HepG2 (cell line): Measurements from ENCODE around the gene OR2A5. TPM values are rescaled to one million over a fixed set of nuclear protein-coding genes. Genes with fewer than 3 reads are reported as not detected.

Experiments
- ATAC-seq: fragments of 200-7000 bp; cut with Tn5 transposase; 3 replicates; pipeline ENCODE4 v1.9.1; 2020; ENCODE audit warnings: mild to moderate bottlenecking, moderate library complexity
- BruUV-seq: library from RNA; stranded (reverse); fragments of 400-500 nt; replicated peaks from 2 replicates; lab custom pipeline; 2021; lab: Mats Ljungman, UMichigan
- CTCF ChIA-PET: fragments of 300-600 bp; formaldehyde crosslinking; extraction: SDS; loops from one replicate; lab custom pipeline; 2021; ENCODE audit warnings: low total read pairs, inconsistent platforms, low intra/inter-chr PET ratio; lab: Yijun Ruan, JAX
- POLR2A ChIA-PET: fragments of 350-600 bp; sonication (Branson Sonifier 250); formaldehyde crosslinking; loops from one replicate; lab custom pipeline; 2020; ENCODE audit warnings: antibody characterized with exemption, inconsistent platforms; lab: Yijun Ruan, JAX
- DNase-seq: peaks from one replicate; pipeline ENCODE4 v3.0.0-alpha.2; 2015; ENCODE audit warnings: low spot score
- FAIRE-seq: peaks from 3 replicates; lab custom pipeline; 2011; peaks lifted over from hg19 to GRCh38; lab: Jason Lieb, UNC
- H2AFZ ChIP-seq: one replicate; pipeline ENCODE4 v1.6.1; 2011; ENCODE audit warnings: low read length, inconsistent platforms
- H3K27ac ChIP-seq: fragments of 300-600 bp; 3 replicates; pipeline ENCODE4 v1.8.0; 2011; ENCODE audit warnings: mixed run types, mild to moderate bottlenecking, mixed read lengths, low read length, inconsistent platforms; ENCODE audit not compliant: insufficient read depth; ENCODE audit errors: extremely low read length
- H3K27me3 ChIP-seq, 2 experiments: fragments of 200-600 bp in 1 of 2; 2 replicates in 1 of 2; 3 replicates in 1 of 2; pipeline versions ENCODE4 v1.6.0 to v1.8.0; 2011; ENCODE audit warnings: low read length in 2 of 2, mild to moderate bottlenecking in 2 of 2, moderate library complexity in 2 of 2, inconsistent platforms in 1 of 2; ENCODE audit not compliant: insufficient read depth in 2 of 2, control insufficient read depth in 1 of 2
- H3K36me3 ChIP-seq, 2 experiments: fragments of 200-600 bp in 1 of 2; replicated peaks in 1 of 2; 2 replicates in 1 of 2; 3 replicates in 1 of 2; pipeline versions ENCODE4 v1.5.1 to v1.8.0; 2011; ENCODE audit warnings: low read length in 2 of 2, inconsistent platforms in 1 of 2; ENCODE audit not compliant: insufficient read depth in 2 of 2, control insufficient read depth in 1 of 2
- H3K4me1 ChIP-seq: 2 replicates; pipeline ENCODE4 v1.5.1; 2012; ENCODE audit warnings: low read length, inconsistent platforms; ENCODE audit not compliant: insufficient read depth
- H3K4me2 ChIP-seq: 2 replicates; pipeline ENCODE4 v1.6.0; 2011; ENCODE audit warnings: low read depth, low read length, inconsistent platforms
- H3K4me3 ChIP-seq, 3 experiments: fragments of 200-600 bp in 1 of 3; sonication (generic), shearing (Covaris generic) in 1 of 3; replicated peaks in 1 of 3; 2 replicates each; pipeline ENCODE4 v1.5.1; 2011 to 2016; ENCODE audit warnings: low read length in 3 of 3, inconsistent platforms in 2 of 3, low read depth in 2 of 3, mild to moderate bottlenecking in 2 of 3, control low read depth in 1 of 3, mixed read lengths in 1 of 3; ENCODE audit not compliant: insufficient read depth in 1 of 3
- H3K79me2 ChIP-seq: one replicate; pipeline ENCODE4 v1.6.1; 2011; ENCODE audit warnings: low read length, inconsistent platforms; ENCODE audit not compliant: insufficient read depth
- H3K9ac ChIP-seq: 2 replicates; pipeline ENCODE4 v1.6.0; 2011; ENCODE audit warnings: mild to moderate bottlenecking, low read depth, low read length, inconsistent platforms; ENCODE audit not compliant: insufficient read depth
- H3K9me3 ChIP-seq: 2 replicates; pipeline ENCODE4 v1.5.1; 2012; ENCODE audit warnings: mild to moderate bottlenecking, low read length
- H4K20me1 ChIP-seq: 2 replicates; pipeline ENCODE4 v1.6.0; 2011; ENCODE audit warnings: inconsistent platforms, mild to moderate bottlenecking, low read length, moderate library complexity; ENCODE audit not compliant: insufficient read depth
- CBFB ChIP-seq: sonication (generic); formaldehyde crosslinking; IDR thresholded peaks from 2 replicates; pipeline ENCODE4 v1.4.0; 2020; ENCODE audit warnings: missing genetic modification reagents
- EED ChIP-seq: sonication (generic); formaldehyde crosslinking; IDR thresholded peaks from 2 replicates; pipeline ENCODE4 v1.5.0; 2020; ENCODE audit warnings: mild to moderate bottlenecking, missing genetic modification reagents
- SCMH1 ChIP-seq: sonication (generic); formaldehyde crosslinking; IDR thresholded peaks from 2 replicates; pipeline ENCODE4 v1.9.0; 2021; ENCODE audit warnings: missing genetic modification reagents, mild to moderate bottlenecking, borderline replicate concordance
- SUZ12 ChIP-seq: fragments of 150-350 bp; IDR thresholded peaks from 2 replicates; pipeline ENCODE4 v1.6.1; 2014; ENCODE audit warnings: low read depth, low read length
- ZFP82 ChIP-seq: sonication (generic); formaldehyde crosslinking; IDR thresholded peaks from 2 replicates; pipeline ENCODE4 v1.5.1; 2020; ENCODE audit warnings: mild to moderate bottlenecking, missing genetic modification reagents, borderline replicate concordance
- ZFYVE20 ChIP-seq: sonication (generic); formaldehyde crosslinking; IDR thresholded peaks from 2 replicates; pipeline ENCODE4 v1.8.0; 2023; ENCODE audit warnings: low read depth, mild to moderate bottlenecking, moderate library complexity, missing genetic modification reagents, borderline replicate concordance
- ZNF138 ChIP-seq: sonication (generic); formaldehyde crosslinking; IDR thresholded peaks from 2 replicates; pipeline ENCODE4 v1.5.0; 2020; ENCODE audit warnings: mild to moderate bottlenecking, low read depth, missing genetic modification reagents
- ZNF24 ChIP-seq: fragments of 450-650 bp; IDR thresholded peaks from 2 replicates; pipeline ENCODE4 v1.6.1; 2017; ENCODE audit warnings: antibody characterized with exemption, mild to moderate bottlenecking
- ZNF431 ChIP-seq: sonication (generic); formaldehyde crosslinking; IDR thresholded peaks from 2 replicates; pipeline ENCODE4 v1.9.0; 2022; ENCODE audit warnings: missing genetic modification reagents, low read depth, mild to moderate bottlenecking, borderline replicate concordance
- ZNF460 ChIP-seq: sonication (generic); formaldehyde crosslinking; IDR thresholded peaks from 2 replicates; pipeline ENCODE4 v1.5.1; 2020; ENCODE audit warnings: missing genetic modification reagents, mild to moderate bottlenecking, borderline replicate concordance
- ZNF724P ChIP-seq: sonication (generic); formaldehyde crosslinking; IDR thresholded peaks from 2 replicates; pipeline ENCODE4 v1.8.0; 2022; ENCODE audit warnings: missing genetic modification reagents, borderline replicate concordance
- ZNF768 ChIP-seq: sonication (generic); formaldehyde crosslinking; IDR thresholded peaks from 2 replicates; pipeline ENCODE4 v1.4.0; 2020; ENCODE audit warnings: missing genetic modification reagents
- ZNF83 ChIP-seq: sonication (generic); formaldehyde crosslinking; IDR thresholded peaks from 2 replicates; pipeline ENCODE4 v1.4.0; 2020; ENCODE audit warnings: missing genetic modification reagents, mild to moderate bottlenecking, borderline replicate concordance
- WGBS: methylation state at CpG from one replicate; pipeline ENCODE4 v1.1.6; 2017; ENCODE audit warnings: low lambda C conversion rate; 5-methylcytosine and 5-hydroxymethylcytosine counted together
- in situ Hi-C: cut with HindIII; loops from 2 replicates; pipeline ENCODE4 v1.10.0; 2017; ENCODE audit warnings: low pct_unique_long_range_greater_than_20kb; ENCODE audit not compliant: extremely low pct_ligation_motif_present
- intact Hi-C: fragments of 100-400 bp; cut with micrococcal nuclease; formaldehyde crosslinking; loops from one replicate; pipeline ENCODE4 v1.10.0; 2022; ENCODE audit not compliant: unreplicated experiment
- polyA plus RNA-seq, 8 experiments: library from polyadenylated mRNA; depleted of rRNA in 3 of 8; stranded (reverse) in 7 of 8; unstranded in 1 of 8; fragments of >200 nt; fragmentation: Illumina TruSeq in 4 of 8; extraction: Trizol in 4 of 8; gene quantifications; 2 replicates each; pipeline versions ENCODE4 v1.2.1 to v1.2.3, GENCODE V29; 2011 to 2016; ENCODE audit warnings: low read depth in 4 of 8, missing spikeins in 1 of 8, mixed read lengths in 1 of 8; ENCODE audit not compliant: insufficient read depth in 1 of 8
- total RNA-seq, 5 experiments: library from RNA; depleted of rRNA; stranded (reverse); fragments of >200 nt; fragmentation: Illumina TruSeq; extraction: Trizol; gene quantifications; 2 replicates each; pipeline ENCODE4 v1.2.3, GENCODE V29; 2016; ENCODE audit warnings: low read depth in 1 of 5
- TF ChIP-seq, protein P1 (sequence below): sonication (generic); formaldehyde crosslinking; IDR thresholded peaks from 2 replicates; pipeline ENCODE4 v1.4.0; 2020; ENCODE audit warnings: mild to moderate bottlenecking, missing genetic modification reagents
- TF ChIP-seq, protein P2 (sequence below): sonication (generic); formaldehyde crosslinking; IDR thresholded peaks from 2 replicates; pipeline ENCODE4 v1.5.0; 2020; ENCODE audit warnings: mild to moderate bottlenecking, missing genetic modification reagents, borderline replicate concordance
- TF ChIP-seq, protein P3 (sequence below): sonication (generic); formaldehyde crosslinking; IDR thresholded peaks from 2 replicates; pipeline ENCODE4 v1.5.1; 2020; ENCODE audit warnings: missing genetic modification reagents, mild to moderate bottlenecking, borderline replicate concordance

OR2A5 gene
- total and polyA plus RNA-seq, 2 of the 13 experiments (the other 11 are each of a cell fraction or from before 2014, with no cell fraction given), result not detected

- CTCF ChIA-PET, result no interaction called here
- DNase-seq (no peak), ATAC-seq (no peak), FAIRE-seq (no peak)
- H3K27me3 ChIP-seq, result no peaks in the 10 kb centered on the region
- no TSS peak for BruUV-seq
- in situ Hi-C loops (no loop called here), intact Hi-C loops (no loop called here)
- H3K79me2 ChIP-seq, result no peaks in the 10 kb centered on the region
- no peaks in the 10 kb centered on the region for H3K4me1 ChIP-seq
- H3K27ac ChIP-seq, result no peak overlapping the region
- no peaks in the 10 kb centered on the region for H3K36me3 ChIP-seq
- H3K9me3 ChIP-seq, result no peaks in the 10 kb centered on the region
- no peak for TF ChIP-seq ZNF724P (CRISPR knock-in tag)
- TF ChIP-seq, protein P1, sequence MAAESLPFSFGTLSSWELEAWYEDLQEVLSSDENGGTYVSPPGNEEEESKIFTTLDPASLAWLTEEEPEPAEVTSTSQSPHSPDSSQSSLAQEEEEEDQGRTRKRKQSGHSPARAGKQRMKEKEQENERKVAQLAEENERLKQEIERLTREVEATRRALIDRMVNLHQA (CRISPR knock-in tag), result no peak
- TF ChIP-seq ZNF138 (CRISPR knock-in tag), result no peak
- no peak for TF ChIP-seq EED (CRISPR knock-in tag)
- no peak for TF ChIP-seq ZNF768
- no peak for TF ChIP-seq ZNF24
- no peak for TF ChIP-seq CBFB
- no peak for TF ChIP-seq ZNF431
- no peak for TF ChIP-seq ZFYVE20 (CRISPR knock-in tag)
- TF ChIP-seq, protein P2, sequence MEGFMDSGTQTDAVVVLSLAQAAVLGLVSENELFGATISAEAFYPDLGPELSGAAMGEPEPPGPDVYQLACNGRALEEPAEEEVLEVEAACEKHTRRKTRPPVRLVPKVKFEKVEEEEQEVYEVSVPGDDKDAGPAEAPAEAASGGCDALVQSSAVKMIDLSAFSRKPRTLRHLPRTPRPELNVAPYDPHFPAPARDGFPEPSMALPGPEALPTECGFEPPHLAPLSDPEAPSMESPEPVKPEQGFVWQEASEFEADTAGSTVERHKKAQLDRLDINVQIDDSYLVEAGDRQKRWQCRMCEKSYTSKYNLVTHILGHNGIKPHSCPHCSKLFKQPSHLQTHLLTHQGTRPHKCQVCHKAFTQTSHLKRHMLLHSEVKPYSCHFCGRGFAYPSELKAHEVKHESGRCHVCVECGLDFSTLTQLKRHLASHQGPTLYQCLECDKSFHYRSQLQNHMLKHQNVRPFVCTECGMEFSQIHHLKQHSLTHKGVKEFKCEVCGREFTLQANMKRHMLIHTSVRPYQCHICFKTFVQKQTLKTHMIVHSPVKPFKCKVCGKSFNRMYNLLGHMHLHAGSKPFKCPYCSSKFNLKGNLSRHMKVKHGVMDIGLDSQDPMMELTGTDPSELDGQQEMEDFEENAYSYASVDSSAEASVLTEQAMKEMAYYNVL (CRISPR knock-in tag), result no peak
- no peak for TF ChIP-seq SUZ12
- TF ChIP-seq, protein P3, sequence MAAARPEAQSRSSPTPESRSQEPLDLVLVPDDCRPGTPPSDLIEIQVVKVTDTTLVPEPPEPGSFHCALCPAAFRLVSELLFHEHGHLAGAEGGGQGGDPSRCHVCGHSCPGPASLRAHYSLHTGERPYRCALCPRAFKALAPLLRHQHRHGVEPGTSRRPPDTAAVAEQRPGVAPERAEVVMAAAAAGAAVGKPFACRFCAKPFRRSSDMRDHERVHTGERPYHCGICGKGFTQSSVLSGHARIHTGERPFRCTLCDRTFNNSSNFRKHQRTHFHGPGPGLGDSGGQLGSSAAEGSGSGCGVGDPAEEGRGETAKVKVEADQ, result no peak
- TF ChIP-seq ZNF83 (CRISPR knock-in tag), result no peak
- TF ChIP-seq ZFP82 (CRISPR knock-in tag), result no peak
- no peak for TF ChIP-seq ZNF460 (CRISPR knock-in tag)
- no peak for TF ChIP-seq SCMH1
- no peak overlapping the region for H2AFZ ChIP-seq
- H3K9ac ChIP-seq, result no peak overlapping the region
- no peak overlapping the region for H3K4me3 ChIP-seq
- WGBS, result 13% methylated on average over 3 of the region's 3 CpGs
- no peaks in the 10 kb centered on the region for H4K20me1 ChIP-seq
- POLR2A ChIA-PET, result no interaction called here
- H3K4me2 ChIP-seq, result no peak overlapping the region
Measured at GRCh38 chr7:144020340-144020739, 28.4 kb upstream of the OR2A5 start.
